Stimulated activated CD4-positive, alpha-beta T cell treated with anti-CD3 and anti-CD28 coated beads, Interleukin-2, amount 100 ng/mL, for 48 hours (primary cell): Measurements from ENCODE around the gene ALDH18A1.
"Not testable (repeated sequence)": the region's sequence is repeated elsewhere in the genome, so short reads cannot be mapped to it uniquely, and the experiment has no call there.

ENCODE experiments used
- DNase-seq, 2 donors: peaks; one replicate each; pipeline ENCODE4 v3.0.0-alpha.2; 2020

Gene ALDH18A1

DNA sequence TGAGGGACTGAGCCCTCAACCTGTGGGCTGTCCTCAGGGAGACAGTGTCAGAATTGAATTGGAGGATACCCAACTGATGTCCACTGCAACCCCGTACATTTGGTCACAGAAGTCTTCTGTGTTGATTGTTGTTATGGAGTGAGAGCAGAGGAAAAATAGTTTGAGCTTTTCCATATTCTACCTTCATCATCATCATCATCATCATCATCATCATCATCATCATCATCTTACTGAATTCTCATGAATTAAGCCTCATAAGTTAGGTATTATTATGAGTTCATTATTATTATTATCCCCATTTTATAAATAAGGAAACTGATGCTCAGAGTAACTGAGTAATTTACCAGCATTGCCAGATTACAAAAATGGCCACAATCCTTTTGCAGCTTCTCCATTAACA, 8.4 kb downstream of the ALDH18A1 start:
- no peak for DNase-seq

DNA sequence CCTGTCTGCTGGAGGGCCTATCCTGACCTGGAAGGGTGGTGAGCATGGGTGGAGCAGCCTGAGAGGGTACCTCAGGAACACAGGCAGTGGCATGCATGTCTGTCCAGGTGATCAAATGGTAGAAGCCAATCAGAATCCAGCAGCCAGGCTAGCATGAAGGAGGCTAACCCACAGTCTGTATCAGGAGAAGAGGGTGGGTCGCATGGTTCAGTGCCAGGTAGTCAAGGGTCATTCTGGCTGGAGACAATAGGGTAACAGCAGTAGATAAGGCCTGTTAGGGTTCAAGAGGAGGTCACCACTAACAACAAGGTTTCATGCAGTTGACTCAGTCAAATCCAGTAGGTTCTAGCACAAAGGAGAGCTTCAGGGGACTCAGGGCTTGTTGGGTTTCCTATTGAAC, 10.4 kb downstream of the ALDH18A1 start:
- no peak for DNase-seq

DNA sequence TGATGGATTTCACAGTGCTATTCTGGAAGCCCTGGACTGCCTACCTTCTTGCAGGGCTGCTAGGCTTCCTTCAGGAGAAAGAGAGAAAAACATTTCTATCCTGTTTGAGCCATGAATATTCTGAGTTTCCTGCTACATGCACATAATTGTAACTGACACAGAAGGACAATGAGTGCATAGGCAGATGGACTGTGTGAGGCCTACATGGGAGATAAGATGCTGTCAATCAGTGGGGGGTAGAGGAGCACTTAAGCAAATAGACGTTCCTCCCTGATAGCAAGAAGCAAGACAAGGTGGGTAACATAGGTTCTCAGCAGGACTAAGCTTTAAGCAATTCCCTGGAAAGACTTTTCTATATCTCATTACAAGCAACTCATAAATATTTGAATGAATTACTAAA, 11.6 kb downstream of the ALDH18A1 start:
- no peak for DNase-seq

DNA sequence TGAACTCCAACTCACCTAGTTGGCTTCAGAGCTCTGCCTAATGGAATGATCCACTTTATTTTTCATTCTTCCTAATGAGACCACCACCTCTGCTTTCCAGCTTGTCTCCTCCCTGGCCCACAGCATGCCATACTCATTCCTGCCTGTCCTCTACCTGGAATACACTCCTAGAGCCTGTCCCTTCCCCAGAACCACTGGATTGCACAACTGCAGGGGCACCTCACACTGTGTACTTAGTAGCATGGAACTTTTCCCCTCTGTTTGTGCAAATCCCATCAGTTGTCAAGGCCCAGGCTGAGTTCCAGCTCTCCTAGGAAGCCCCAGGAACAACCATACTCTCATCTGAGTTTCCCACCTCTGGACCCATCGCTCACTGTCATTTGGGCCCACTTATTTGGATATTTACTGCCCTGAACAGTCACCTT, 15.6 kb downstream of the ALDH18A1 start:
- DNase-seq = no peak

DNA sequence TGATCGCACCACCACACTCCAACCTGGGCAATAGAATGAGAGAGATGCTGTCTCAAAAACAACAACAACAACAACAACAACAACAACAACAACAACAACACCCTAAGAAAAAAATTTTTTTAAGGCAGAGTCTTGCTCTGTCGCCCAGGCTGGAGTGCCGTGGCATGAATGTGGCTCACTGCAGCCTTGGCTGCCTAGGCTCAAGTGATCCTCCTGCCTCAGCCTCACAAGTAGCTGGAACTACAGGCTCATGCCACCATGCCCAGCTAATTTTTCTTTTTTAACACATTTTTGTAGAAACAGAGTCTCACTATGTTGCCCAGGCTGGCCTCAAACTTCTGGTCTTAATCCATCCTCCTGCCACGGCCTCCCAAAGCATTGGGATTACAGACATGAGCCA, 18.6 kb downstream of the ALDH18A1 start:
- DNase-seq = no peak

DNA sequence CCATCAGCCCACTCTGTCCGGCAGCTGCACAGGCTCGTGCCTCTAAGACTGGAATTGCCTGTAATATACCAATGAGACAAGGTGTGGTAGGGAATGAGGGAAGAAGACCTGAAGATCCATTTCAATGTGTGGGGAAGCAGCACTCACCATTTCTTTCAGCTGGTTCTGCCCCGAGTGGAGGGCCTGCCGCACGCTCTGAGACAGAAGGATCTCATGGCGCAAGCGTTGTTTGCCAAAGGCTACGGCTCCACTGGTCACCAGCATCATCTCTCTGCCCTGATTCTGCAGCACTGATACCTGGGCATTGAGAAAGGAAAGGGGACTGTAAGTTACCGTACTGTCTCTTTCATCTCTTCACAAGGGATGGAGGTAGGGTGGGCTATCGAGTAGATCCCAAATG, 19.4 kb downstream of the ALDH18A1 start:
- no peak for DNase-seq

DNA sequence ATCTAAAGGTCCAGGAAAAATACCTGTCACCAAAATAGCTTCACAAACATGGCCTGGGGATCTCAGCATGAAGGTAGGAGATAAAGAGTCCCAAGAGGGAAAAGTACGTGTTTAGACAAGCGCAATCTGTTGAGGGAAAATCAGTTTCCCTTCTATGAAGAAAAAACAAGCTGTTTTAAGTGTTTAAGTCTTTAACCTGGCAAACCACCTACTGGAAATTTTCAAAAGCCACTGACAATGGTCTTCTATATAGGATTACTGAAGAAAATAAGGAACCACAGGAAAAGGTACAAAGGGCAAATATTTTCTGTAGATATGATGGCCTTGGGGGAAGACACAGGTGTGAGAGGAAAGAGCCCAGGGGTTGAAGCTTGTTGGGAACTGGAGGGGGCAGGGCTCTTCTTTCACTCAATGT, 21.2 kb downstream of the ALDH18A1 start:
- no peak for DNase-seq

DNA sequence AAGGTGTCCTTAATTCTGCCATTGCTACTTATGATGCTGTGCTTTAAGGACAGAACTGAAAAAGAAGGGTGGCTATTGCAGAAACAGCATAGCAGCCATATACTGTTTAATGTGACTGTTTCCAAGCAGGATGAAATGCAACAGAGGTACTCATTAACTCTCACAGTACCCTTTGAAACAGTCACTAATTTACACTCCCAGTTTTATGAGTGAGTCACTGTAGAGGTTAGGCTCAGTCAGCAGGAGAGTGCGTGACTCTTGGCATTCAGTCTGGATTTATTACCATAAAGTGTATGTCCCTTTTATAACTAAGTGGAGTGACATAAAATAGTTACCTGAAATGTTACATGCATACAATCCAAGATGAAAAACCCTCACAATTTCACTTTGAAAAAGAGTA, 27.7 kb downstream of the ALDH18A1 start:
- DNase-seq = no peak

DNA sequence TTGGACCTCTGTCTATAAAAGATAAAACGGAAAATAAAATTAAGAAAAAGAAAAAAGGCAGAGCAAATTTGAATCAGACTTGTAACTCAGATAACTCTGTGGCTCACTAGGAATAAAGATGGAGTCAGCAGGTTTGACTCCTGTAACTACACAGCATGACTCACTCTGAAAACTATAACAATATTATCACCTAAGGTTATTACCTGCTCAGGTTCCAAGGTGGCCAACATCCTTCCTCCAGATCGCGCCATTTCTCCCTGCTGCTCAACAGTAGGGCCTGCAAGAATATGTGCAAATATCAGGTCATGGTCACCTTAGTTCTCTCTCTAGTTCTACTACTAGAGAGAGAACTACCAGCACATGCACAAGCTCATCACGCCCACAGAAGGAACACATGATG, 30.0 kb downstream of the ALDH18A1 start:
- no peak for DNase-seq

DNA sequence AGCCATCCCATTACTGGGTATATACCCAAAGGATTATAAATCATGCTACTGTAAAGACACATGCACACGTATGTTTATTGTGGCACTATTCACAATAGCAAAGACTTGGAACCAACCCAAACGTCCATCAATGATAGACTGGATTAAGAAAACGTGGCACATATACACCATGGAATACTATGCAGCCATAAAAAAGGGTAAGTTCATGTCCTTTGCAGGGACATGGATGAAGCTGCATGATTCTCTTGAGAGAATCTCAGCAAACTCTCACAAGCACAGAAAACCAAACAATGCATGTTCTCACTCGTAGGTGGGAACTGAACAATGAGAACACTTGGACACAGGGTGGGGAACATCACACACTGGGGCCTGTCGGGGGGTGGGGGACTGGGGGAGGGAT, 36.1 kb downstream of the ALDH18A1 start:
- not testable (repeated sequence) for DNase-seq

DNA sequence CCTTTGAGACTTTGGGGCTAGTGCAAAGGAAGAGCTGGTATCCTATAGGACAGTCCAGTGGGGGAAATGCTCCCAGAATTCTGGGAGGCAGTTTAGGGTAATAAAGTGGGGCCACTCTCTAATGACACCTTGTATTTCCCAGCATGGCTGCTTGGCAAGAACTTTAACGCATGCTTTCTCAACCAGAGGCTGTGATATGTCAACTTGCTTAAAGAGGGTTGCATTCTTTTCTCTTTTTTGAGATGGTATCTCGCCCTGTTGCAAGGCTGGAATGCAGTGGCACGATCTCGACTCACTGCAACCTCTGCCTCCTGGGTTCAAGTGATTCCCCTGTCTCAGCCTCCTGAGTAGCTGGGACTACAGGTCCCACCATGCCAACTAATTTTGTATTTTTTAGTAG, 38.4 kb downstream of the ALDH18A1 start:
- DNase-seq = no peak

DNA sequence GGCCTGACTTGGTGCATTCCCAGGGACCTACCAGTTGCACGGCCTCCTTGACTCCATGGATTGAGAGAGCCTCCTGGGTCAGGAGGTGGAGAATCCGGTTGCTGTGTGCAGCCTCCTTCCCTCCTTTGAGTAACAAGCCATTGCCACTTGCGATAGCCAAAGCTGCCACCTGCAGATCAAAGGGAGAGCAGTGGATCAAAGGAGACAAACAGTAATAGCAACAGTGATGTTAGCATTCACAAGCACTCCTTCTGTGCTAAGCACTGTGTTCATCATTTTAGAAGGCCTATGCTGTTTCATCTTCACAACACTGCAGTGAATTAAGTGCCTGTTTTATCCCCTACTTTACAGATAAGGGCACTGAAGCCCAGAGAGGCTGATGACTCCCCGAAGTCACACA, 40.1 kb downstream of the ALDH18A1 start:
- no peak for DNase-seq

DNA sequence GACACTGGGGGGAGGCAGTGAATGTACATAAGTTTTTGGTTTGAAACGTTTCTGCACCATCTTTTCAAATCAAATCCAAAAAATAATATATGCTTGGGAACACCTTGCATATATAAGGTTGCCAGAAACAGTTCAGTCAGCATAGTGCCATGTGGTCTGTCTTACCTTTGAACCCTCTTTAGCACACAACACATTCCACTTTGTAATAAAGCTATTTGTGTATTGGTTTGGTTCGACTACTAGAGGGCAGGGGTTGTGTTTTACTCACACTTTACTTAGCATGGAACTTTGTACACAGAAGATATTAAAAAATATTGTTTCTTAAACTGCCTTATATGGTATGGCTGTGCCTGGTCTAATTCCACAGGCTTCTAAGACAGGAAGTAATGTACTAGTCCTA, 43.2 kb downstream of the ALDH18A1 start:
- no peak for DNase-seq

DNA sequence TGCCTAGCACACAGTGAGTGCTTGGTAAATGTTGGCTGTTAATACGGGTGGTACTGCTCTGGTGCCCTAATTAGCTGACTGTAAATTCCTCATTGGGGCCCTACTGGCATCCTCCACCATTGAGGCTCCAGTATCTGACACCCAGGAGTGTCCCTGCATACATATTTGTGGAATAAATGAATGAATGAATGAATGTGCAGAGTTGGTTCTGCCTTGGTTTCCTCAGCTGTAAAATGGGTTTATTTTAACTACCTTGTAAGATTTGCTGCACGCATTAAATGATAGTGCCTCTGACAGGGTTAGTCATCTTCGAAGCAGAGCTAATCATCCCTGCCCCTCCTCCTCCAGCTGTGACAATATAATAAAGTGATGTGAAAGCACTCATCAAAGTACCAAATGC, 45.8 kb downstream of the ALDH18A1 start:
- no peak for DNase-seq

DNA sequence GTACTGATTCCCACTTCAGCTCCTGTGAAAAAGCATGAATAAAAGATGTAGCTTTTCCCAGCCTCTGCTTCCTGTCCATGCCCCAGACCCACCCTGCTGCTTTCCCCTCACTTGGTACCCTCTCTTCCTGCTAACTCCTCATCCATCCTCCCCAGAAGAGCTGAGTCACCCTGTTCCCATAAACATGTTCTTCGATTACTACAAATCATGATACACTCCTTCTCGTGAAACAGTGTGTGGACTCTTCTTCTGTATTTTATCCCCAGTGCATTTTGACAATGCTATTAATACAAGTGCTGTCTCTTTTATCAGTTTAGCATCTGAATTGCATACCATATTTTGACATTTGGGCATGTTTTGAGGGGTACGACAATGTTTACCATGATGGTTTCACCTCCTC, 49.6 kb downstream of the ALDH18A1 start:
- DNase-seq = no peak

DNA sequence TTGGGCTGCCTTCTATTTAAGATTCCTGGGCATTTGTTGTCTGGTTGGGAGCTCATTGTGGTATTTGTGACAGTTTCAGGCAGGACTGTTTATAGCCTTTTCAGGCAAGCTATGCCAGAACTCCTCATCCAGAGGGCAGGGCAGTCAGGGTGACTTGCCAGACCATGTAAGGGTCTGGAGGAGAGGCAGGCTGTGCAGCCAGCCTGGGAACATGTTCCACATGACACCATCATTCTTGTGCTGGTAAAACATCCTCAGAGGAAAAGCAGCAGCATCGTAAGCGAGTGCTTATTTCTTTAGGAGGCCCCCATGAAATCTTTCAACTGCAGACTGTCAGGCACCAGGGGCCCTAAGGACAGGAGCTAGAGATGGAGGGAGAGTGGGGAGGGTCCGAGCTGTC, 51.3 kb downstream of the ALDH18A1 start:
- no peak for DNase-seq

DNA sequence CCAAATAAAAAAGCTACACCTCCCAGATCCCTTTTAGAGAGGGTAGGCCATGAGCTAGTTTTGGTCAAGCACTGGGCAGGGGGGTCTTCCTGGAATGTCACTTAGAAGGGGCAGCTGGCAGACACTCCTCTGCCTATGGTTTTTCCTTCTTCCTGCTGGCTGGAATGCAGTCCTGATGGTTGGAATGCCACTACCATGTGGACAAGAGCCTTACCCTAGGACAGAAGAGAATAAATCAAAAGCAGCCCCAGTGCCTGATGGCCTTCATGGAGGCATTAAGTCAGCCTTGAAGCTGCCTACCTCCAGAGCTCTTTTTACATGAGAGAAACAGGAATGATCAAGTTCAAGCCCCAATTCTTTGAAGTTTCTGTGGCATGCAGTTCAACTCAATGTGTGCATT, 51.9 kb downstream of the ALDH18A1 start:
- no peak for DNase-seq

DNA sequence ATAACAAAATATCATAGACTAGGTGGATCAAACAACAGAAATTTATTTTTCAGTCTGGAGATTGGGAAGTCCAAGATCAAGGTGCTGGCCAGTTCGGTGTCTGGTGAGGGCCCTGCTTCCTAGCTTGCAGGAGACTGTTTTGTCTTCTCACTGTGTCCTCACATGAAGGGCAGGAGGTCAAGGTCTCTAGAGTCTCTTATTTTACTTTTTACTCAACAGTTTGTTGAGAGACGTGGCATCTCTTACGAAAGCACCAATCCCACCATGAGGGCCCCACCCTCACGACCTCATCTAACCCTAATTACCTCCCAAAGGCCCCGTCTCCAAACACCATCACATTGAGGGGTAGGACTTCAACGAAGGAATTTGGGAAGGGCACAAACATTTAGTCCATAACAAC, 54.1 kb downstream of the ALDH18A1 start:
- no peak for DNase-seq

DNA sequence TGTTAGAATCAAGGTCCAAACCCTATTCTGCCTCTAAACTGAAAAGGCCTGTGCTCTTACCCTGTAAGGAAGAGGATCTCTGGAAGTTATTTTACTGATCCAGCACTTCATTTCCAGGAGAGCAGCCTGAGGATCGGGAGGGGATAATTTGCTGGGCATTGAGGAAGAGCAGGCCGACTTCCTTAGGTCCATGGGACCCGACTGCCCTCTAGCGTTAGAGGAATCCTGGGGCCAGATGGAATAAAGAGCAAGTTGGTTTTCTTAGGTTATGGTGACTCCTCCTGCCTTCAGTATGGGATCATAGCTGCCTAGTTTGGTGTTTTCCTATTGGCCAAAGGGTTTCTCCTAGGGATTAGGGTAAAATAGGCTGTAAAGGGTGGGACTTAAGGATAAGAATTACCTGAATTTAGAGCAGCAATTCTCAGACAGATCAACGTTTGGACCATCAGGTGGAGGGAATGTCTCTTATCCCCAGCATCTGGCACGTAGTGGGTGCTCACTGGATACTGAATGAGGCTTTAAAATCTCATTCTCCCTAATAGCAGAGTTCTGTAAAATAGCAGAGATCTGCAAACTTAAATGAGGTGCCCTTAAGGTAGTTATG, 55.3 kb downstream of the ALDH18A1 start:
- DNase-seq = peak; percentile 46 to 47

DNA sequence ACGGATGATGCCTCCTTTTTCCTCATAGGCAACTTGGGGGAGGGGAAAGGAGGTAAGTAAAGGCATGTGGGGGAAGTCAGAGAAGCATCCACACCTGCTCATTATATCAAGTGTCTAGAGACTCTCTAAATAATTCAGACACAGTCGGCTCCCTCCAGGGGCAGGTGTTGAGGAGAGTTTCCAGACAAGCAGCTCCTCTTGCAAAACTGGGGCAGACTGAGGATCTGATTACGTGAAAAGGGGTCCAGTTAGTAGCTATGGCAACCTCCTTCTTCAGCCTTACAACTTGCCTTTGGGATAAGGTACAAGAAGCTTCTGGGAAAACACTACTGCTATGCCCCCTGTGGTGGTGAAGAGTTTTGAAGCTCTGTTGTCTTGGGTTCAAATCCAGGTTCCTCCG, 56.4 kb downstream of the ALDH18A1 start:
- DNase-seq = no peak

DNA sequence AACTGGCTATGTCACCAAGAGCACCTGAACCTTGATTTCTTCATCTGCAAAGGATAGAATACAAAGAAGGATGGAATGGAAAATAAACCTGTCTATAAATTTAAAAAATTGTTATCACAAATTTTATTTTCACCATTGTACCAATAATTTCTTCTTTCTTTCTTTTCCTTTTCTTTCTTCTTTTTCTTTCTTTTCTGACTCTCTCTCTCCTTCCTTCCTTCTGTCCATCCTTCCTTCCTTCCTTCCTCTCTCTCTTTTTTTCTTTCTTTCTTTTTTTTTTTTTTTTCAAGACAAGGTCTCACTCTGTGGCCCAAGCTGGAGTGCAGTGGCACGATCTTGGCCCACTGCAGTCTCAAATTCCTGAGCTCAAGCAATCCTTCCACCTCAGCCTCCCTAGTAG, 58.7 kb downstream of the ALDH18A1 start:
- no peak for DNase-seq

DNA sequence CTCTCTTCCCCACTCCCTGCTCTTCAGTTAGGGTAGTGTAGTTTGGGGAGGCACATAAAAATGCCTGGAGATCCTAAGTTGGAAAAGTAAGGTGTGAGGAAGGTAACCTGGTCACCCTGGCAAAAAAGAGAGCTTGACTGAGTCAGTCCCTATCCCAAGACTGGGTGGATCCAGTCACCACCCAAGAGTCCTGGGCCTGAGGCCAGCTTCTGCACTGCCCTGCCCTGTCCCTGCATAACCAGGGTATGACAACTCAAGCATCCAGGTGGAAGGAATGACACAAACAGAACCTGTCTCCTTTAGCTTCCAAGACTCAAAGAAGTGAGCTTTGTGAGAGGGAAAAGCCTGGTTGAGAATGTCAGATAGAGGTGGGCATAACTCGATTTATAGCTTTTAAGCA, 68.5 kb downstream of the ALDH18A1 start:
- no peak for DNase-seq

DNA sequence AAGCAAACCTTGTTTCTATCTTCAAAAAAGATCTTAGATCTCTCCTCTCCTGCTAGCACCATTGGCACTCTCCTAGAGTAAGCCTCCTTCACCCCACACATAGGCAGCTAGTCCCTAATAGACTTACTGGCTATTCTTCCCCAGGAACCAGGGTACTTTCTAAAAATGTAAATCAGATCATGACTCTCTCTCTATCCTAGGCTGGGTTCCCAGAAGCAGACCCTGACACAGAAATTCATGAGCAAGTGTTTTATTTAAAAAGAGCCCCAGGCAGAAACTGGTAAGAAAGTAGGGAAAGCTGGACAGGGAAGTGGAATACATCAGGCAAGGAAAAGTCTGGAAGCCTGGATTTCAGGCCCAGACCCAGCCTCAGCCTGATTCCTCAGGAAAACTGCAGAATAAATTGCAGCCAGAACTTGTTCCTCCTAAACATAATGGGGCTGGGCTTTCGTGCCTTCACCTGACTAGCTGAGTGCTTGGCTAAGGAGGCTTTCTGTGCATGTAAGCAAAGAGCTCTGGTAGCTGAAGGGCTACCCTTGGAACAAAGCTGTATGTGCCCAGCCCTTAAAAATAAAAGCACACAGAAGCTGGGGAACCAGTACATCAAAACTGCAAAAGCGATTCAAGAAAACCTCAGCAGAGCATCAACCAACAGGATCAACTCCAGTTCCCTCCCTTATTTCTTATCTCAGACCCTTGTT, 76.5 kb downstream of the ALDH18A1 start:
- DNase-seq = no peak

DNA sequence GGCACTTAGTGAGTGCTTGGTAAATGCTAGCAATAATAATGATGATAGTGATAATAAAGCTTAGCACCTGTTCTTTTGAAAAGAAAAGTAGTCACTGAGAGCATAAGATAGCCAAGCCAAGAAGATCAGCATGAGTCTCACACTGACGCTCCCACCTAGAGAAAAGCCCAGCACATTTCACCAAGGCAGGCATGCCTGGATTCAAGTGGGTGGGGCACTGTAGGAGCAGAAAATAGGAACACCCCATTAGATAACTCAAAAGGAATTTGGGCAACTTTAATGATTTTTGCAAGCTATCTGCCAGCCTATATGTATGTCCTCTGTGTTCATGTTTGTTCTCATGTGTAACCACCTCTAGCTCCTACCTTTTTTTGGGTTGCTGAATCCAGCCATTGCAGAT, 77.2 kb downstream of the ALDH18A1 start:
- no peak for DNase-seq

DNA sequence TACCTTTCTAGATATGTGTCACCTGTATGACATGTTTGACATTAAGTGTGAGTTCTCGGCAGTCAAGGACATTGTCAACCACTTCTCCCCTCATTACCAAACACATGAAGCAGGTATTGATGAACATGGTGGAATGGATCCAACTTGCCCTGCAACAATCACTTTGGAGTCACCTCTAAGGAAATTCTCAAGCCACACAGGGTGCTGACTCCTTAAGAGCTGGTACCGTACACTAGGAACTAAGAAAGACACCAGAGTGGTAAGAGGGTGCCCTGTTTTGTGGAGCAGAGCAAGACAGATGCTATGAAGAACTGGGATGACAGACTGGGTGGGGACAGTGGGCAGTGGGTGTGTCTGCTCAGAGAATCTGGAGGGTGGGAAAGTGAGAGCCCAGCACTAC, 77.9 kb downstream of the ALDH18A1 start:
- DNase-seq = no peak
